Gastrocnemius medialis (tissue), 4 donors: Measurements from ENCODE around the gene WRAP53.

Experiments
- CTCF ChIP-seq, 5 experiments: fragments of 450-650 bp in 3 of 5; fragments of 200-600 bp in 2 of 5; sonication (generic) in 2 of 5; IDR thresholded peaks in 4 of 5; conservative IDR thresholded peaks in 1 of 5; 1 replicate in 4 of 5; 2 replicates in 1 of 5; pipeline ENCODE4 v1.5.1; 2016 to 2019; ENCODE audit warnings: antibody characterized with exemption in 5 of 5, mild to moderate bottlenecking in 3 of 5, moderate library complexity in 3 of 5
- POLR2A ChIP-seq, 2 donors: fragments of 450-650 bp; IDR thresholded peaks; one replicate each; pipeline ENCODE4 v1.6.1; 2017; ENCODE audit warnings: antibody characterized with exemption in 2 of 2, mild to moderate bottlenecking in 2 of 2, moderate library complexity in 2 of 2

- TF ChIP-seq POLR2A (IDR thresholded peaks at IDR 0.05) (no peak), CTCF (IDR thresholded peaks at IDR 0.05 in 4 of 5, conservative IDR thresholded peaks at IDR 0.05 in 1 of 5) (no peak)
Measured at GRCh38 chr17:7697828-7698588, 9.7 kb downstream of the WRAP53 start.
